Islet precursor cell (in vitro differentiated cells): Measurements from ENCODE around the gene RERE.

Experiments
- DNase-seq: peaks from one replicate; pipeline ENCODE4 v3.0.0-alpha.2; 2018

RERE gene

DNA sequence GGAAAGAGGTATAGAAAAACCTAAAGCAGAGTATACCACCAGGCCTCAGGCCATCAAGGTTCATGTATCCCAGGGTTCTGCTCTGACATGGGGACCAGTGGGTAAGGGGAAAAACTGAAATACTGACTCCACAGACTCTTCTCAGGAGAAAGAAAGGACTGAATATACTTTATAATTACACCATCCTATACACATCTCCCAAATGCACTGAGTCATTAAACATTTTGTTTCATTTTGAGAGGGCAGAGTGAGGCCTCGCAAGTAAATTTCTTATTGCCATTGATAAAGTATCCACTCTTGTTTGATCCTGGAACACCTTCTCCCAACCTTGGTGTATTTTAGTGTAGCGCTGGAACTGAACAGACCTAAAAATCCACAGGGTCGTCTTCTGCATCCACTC lies 251.6 kb downstream of the RERE start:
- DNase-seq = no peak

DNA sequence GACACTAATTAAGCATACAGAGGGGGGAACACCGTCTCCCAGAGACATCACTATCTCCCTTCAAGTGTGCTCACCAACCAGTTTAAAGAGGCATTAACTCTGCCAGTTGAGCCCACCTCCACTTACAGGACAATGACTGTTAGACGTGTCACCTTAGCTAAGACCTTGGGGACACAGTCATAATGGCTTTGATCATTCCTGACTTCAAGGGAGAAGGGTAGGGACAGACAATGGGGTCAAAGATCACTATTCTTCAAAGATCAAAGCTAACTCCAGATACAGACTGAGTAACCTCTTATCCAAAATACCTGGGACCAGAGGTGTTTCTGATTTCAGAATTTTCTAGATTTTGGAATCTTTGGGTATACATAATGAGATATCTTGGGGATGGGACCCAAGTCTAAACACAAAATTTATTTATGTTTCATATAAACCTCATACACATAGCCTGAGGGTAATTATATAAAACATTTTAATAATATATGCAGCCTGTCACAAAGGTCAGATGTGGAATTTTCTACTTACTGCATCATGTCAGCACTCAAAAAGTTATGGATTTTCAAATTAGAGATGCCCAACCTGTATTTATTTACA lies 253.4 kb downstream of the RERE start:
- DNase-seq = no peak

- DNase-seq = no peak
These were observed 254.3 kb downstream of the RERE start for GRCh38 chr1:8562881-8563865.

- no peak for DNase-seq
These were observed 255.2 kb downstream of the RERE start for GRCh38 chr1:8562222-8562621.

DNA sequence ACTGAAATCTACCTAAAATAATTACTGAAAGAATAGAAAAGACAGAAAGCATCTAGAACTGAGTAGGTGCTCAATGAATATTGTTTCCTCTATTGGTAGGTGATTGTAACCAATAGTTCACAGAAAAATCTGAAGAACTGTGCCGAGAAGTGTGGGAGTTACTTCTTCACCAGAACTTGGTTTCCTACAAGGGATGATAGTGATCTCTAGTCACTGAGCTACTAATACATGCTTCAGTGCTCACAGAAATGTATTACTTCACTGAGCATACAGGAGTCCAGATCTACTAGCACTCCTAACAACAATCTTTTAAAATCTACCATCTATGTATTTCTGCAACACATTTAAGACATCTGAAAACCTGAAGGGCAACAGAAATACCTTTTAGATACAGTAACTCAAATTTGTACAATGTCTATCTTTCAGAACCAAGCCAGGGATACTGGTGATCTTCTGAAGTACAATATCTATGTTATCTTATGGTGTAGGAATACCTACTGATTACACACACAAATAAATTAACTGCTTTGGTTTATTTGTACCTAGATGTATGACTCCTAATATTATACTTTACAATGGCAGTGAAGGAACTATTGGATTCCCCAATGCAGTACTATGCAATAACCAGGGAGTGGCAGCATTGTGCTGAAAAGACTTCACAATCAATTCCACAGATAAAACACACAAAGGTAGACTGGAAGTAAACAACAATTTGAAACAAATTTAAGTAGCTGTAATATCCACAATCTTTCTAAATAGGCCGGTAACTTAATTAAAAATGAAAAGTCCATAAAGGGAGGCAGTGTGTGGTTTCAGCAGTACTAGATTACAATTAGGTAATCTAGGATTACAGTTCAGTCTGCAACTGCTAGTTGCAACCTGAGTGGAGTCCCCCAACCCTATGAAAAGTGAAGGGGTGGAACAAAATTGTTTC lies 256.6 kb downstream of the RERE start:
- no peak for DNase-seq

GRCh38 chr1:8560035-8560434 lies 257.4 kb downstream of the RERE start:
- no peak for DNase-seq

DNA sequence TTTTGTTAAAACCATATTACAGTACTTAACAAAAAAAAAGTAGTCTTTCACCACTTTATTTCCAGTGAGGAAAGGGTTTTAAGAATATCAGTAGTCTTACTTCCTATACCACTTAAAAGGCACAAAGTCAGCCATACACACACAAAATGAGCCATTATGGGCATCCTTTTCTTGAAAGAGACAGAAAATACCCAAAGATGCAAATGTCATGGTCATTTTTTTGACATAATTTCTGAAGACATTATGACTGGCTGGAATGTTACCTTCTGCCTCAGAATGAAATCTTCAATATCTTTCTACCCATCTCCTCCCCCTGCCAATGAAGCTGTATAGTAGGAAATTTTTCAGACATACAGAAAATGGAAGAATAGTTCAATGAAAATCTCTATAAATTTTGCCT lies 261.9 kb downstream of the RERE start:
- DNase-seq = no peak

- no peak for DNase-seq
These were observed 262.4 kb downstream of the RERE start for GRCh38 chr1:8554956-8555534.

DNA sequence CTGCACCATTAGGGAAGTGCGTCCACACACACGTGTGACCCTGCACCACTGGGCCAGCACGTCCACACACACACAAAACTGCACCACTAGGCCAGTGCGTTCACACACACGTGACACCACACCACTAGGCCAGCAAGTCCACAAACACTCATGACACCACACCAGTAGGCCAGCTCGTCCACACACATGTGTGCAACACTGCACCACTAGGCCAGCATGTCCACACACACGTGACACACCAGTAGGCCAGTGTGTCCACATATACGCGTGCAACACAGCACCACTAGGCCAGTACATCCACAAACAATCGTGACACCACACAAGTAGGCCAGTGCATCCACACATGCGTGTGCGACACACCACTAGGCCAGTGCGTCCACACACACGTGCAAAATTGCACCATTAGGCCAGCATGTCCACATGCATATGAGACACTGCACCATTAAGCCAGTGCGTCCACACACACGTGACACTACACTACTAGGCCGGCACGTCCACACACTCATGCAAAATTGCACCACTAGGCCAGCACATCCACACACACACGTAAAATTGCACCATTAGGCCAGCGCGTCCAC lies 264.5 kb downstream of the RERE start:
- no peak for DNase-seq

- no peak for DNase-seq
These were observed 265.6 kb downstream of the RERE start for GRCh38 chr1:8551613-8552489.

- no peak for DNase-seq
These were observed 266.4 kb downstream of the RERE start for GRCh38 chr1:8551057-8551456.

DNA sequence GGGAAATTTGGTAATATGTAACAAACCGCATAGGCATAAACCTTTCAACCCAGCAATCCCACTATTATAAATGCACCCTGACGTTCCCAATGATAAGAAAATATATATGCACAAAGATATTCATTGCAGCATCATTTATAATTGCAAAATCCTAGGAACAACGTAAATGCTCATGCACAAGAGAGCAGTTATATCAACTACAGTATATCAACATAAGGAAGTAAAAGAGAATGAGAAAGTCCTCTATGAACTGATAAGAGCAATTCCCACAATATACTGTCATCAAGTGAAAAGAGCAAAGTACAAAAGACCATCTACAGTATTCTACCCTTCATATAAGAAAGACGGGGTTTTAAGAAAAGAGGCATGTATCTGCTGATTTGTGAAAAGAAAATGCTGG lies 269.6 kb downstream of the RERE start:
- DNase-seq = no peak

DNA sequence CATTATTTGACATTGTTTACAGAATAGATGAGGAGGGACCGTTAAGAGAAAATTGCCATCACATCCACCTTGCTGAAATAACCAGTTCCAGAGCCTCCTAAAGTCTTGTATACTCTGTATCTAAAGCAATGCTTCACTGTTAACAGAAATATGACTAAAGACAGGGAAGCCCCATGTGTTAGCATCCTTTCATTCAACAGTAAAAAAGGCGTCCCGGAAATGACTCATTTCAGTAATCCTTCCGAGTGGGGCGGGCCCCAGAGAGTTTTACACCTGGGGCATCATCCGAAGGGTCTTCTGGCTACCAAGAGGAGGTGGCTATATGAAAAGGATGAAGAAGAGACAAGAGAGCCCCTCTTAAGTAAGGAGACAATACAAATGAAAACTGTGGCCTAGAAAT lies 272.4 kb downstream of the RERE start:
- DNase-seq = no peak

- DNase-seq = no peak
These were observed 272.8 kb downstream of the RERE start for GRCh38 chr1:8544644-8545043.

DNA sequence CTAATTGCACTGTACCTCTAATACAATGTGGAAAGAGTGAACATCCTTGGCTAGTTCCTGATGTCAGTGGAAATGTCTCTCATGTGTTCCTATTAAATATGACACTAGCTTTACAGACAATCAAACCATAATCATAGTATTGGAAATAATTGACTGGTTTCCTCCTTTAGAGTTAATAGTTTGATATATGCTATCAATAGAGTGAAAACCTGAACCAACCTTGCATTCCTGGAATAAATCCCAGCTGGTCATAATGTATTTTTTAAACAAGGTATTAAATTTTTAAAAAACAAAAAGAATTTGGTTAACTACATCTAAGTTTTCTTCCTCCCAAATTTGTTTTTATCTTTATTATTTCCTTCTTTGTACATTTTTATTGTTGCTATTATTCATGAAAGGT lies 273.5 kb downstream of the RERE start:
- DNase-seq = no peak

GRCh38 chr1:8541961-8542521 lies 275.4 kb downstream of the RERE start:
- DNase-seq = no peak

GRCh38 chr1:8540971-8541370 lies 276.5 kb downstream of the RERE start:
- no peak for DNase-seq

DNA sequence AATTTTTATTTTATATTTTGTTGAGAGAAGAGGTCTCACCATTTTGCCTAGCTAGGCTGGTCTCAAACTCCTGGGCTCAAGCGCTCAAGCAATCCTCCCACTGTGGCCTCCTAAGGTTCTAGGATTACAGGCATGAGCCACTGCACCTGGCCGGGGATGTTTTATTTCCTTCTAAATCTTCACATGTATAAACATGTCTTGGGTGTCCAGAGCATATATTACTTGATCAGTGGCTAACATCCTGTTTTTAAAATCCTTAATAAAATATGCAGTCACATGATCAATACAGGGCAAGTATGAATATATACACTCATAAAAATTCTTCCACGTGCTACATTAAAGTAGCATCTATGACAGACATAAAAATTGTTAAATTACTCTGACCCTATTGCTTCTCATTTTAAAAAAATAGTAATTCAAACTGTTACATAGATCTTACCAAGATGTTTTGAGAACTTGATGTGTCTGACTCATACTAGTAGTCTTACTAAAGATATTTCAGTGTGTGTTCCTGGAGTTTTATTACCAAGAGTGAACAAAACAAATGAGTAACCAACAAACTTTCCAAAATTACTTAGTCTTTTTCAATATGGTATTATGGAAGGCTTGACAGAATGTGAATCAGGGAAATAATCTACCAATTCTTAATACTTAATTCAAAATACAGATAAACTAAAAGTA lies 277.0 kb downstream of the RERE start:
- no peak for DNase-seq

GRCh38 chr1:8539683-8540082 lies 277.8 kb downstream of the RERE start:
- DNase-seq = no peak

DNA sequence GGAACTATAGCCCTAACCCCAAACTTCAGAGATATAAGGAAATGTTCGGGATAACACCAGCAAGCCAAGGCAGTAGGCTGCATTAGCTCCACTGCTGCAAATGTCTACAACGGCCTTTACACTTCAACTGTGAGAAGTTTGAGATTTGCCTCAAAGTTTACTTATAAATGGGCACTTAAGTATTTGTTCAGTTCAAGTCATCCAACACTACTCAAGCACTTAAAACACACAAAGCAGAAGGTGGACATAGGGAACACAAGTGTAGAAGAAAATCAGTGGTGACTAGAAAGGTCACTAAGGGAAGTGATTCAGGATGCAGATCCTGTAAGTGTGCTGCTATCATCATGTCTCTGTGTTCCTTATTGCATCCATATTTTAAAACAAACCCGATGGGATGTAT lies 278.9 kb downstream of the RERE start:
- no peak for DNase-seq

GRCh38 chr1:8537991-8538390 lies 279.4 kb downstream of the RERE start:
- DNase-seq = no peak
